Mesothelial cell of epicardium (in vitro differentiated cells): Measurements from ENCODE around the gene ZSCAN5B. TPM values are rescaled to one million over a fixed set of nuclear protein-coding genes. Genes with fewer than 3 reads are reported as not detected.
A peak's percentile ranks its signal among the peaks of the same experiment; 100 is the strongest.
"Not testable (repeated sequence)": the region's sequence is repeated elsewhere in the genome, so short reads cannot be mapped to it uniquely, and the experiment has no call there.

Experiments
- DNase-seq, 2 experiments: peaks; one replicate each; pipeline ENCODE4 v3.0.0; 2021; ENCODE audit warnings: low spot score in 2 of 2; ENCODE audit not compliant: unreplicated experiment in 2 of 2
- H3K27ac Mint-ChIP-seq: 2 replicates; pipeline ENCODE4 v1.8.0; 2021; ENCODE audit warnings: mixed read lengths
- H3K27me3 Mint-ChIP-seq: 2 replicates; pipeline ENCODE4 v1.8.0; 2021; ENCODE audit warnings: low read depth, mixed read lengths
- H3K36me3 Mint-ChIP-seq: 2 replicates; pipeline ENCODE4 v1.8.0; 2021; ENCODE audit warnings: mixed read lengths
- H3K4me1 Mint-ChIP-seq: 2 replicates; pipeline ENCODE4 v1.8.0; 2021; ENCODE audit warnings: mixed read lengths
- H3K4me3 Mint-ChIP-seq: 2 replicates; pipeline ENCODE4 v1.8.0; 2021; ENCODE audit warnings: mild to moderate bottlenecking, moderate library complexity, mixed read lengths
- H3K9me3 Mint-ChIP-seq: 2 replicates; pipeline ENCODE4 v1.8.0; 2021; ENCODE audit warnings: mixed read lengths
- CTCF ChIP-seq: fragments of 200-600 bp; sonication (generic); IDR thresholded peaks from one replicate; pipeline ENCODE4 v1.5.0; 2021; ENCODE audit warnings: antibody characterized with exemption; ENCODE audit not compliant: unreplicated experiment
- total RNA-seq: library from RNA; stranded (reverse); gene quantifications from 3 replicates; pipeline ENCODE4 v1.2.1, GENCODE V29; 2021

The ZSCAN5B gene
- total RNA-seq, 1 donor from 2014 or later: 0.13 TPM

DNA sequence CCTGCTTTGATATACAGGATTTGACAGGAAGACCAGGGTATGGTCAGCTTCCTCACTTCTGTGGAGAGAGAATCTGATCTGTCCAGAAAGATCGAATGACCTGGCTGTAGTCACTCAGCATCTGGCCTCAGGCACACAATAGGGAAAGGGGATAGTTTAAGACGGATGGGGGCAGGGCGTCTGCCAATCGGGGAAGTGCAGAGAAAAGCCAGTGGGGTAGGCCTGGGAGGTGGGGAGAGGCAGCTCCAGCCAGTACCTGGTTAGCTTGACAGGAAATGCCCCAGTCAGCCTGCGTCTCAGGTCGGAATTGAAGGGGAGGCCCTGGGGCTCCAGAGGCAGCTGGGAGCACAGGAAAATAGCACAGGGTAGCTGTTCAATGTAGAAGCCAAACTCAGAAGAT is 44.1 kb downstream of the ZSCAN5B start:
- no peak for TF ChIP-seq CTCF
- peaks cover 40% of the 10 kb centered on the region for H3K36me3 Mint-ChIP-seq
- H3K4me1 Mint-ChIP-seq: peaks cover 5% of the 10 kb centered on the region
- peak overlapping the region; percentile 68 for H3K27ac Mint-ChIP-seq
- H3K27me3 Mint-ChIP-seq: no peaks in the 10 kb centered on the region
- DNase-seq: no peak
- no peaks in the 10 kb centered on the region for H3K9me3 Mint-ChIP-seq
- H3K4me3 Mint-ChIP-seq: no peak overlapping the region

DNA sequence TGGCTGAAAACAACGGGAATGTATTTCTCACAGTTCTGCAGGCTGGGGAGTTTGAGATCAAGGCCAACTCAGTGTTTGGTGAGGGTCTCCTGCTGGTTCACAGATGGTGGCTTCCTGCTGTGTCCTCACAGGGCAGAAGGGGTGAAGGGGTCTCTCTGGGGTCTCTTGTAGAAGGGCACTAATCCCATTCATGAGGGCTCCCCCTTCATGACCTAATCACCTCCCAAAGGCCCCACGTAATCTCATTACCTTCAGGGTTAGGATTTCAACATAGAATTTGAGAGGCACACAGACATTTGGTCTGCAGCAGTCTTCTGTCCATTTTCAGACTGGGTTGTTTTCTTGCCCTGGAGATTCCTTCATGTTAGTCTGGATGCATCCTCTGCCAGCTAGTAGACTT is 44.9 kb downstream of the ZSCAN5B start:
- peaks cover 39% of the 10 kb centered on the region for H3K36me3 Mint-ChIP-seq
- H3K9me3 Mint-ChIP-seq: no peaks in the 10 kb centered on the region
- peaks cover 5% of the 10 kb centered on the region for H3K4me1 Mint-ChIP-seq
- no peak overlapping the region for H3K4me3 Mint-ChIP-seq
- H3K27ac Mint-ChIP-seq: peak overlapping the region; percentile 73
- no peak for TF ChIP-seq CTCF
- H3K27me3 Mint-ChIP-seq: no peaks in the 10 kb centered on the region
- DNase-seq: no peak

DNA sequence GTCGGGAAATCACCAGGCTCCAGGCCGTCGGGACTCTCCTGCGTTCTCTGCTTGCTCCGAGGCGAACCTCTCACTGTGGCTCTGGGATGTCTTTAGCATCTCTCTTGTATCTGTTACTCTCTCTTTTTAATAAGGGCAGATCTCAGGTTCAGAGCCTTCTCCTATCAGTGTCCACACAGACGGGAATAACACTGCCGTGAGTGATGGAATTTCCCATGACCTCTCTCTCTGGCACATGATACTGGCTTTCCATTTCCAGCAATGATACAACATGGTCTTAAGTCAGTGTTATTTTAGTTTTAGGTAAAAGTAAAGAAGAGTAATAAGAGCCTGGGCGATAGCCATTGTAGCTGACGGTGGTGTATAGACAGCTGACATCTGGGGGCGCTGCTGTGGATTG is 47.2 kb downstream of the ZSCAN5B start:
- TF ChIP-seq CTCF: no peak
- no peaks in the 10 kb centered on the region for H3K9me3 Mint-ChIP-seq
- peaks cover 5% of the 10 kb centered on the region for H3K4me1 Mint-ChIP-seq
- no peaks in the 10 kb centered on the region for H3K27me3 Mint-ChIP-seq
- peaks cover 28% of the 10 kb centered on the region for H3K36me3 Mint-ChIP-seq
- no peak for DNase-seq
- no peak overlapping the region for H3K4me3 Mint-ChIP-seq
- no peak overlapping the region for H3K27ac Mint-ChIP-seq

GRCh38 chr19:56149656-56150038 is 47.9 kb downstream of the ZSCAN5B start:
- H3K27me3 Mint-ChIP-seq: no peaks in the 10 kb centered on the region
- H3K27ac Mint-ChIP-seq: no peak overlapping the region
- no peak for TF ChIP-seq CTCF
- H3K9me3 Mint-ChIP-seq: no peaks in the 10 kb centered on the region
- no peak for DNase-seq
- H3K36me3 Mint-ChIP-seq: peaks cover 24% of the 10 kb centered on the region
- no peak overlapping the region for H3K4me3 Mint-ChIP-seq
- peaks cover 5% of the 10 kb centered on the region for H3K4me1 Mint-ChIP-seq

DNA sequence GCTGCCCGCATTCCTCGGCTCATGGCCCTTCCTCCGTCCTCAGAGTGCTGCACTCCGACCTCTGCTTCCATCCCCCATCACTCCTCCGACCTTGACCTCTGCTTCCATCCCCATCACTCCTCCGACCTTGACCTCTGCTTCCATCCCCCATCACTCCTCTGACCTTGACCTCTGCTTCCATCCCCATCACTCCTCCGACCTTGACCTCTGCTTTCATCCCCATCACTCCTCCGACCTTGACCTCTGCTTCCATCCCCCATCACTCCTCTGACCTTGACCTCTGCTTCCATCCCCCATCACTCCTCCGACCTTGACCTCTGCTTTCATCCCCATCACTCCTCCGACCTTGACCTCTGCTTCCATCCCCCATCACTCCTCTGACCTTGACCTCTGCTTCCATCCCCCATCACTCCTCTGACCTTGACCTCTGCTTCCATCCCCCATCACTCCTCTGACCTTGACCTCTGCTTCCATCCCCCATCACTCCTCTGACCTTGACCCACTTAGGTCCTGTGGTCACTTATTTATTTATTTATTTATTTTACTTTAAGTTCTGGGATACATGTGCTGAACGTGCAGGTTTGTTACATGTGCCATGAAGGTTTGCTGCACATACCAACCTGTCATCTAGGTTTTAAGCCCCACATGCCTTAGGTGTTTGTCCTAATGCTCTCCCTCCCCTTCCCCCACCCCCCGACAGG is 48.5 kb downstream of the ZSCAN5B start:
- H3K4me3 Mint-ChIP-seq, H3K27ac Mint-ChIP-seq: not testable (repeated sequence)

DNA sequence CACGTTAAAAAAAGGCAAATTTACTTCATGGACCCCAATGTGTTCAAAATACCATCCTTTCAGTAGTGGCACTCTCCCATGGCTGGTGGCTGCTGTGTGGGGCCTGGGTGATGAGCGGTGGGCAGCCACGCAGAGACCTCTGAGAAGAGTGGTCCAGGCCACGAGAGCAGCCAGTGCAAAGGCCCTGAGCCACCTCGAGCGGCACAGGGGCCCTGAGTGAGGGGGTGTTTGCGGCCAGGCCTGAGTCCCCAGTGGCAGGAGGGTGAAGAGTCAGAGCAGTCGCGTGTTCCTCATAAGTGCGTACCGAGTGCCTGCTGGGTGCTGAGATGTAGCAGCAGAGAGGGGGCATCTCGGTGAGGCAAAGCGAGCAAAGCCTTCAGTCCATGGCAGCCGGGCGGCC is 49.5 kb downstream of the ZSCAN5B start:
- no peaks in the 10 kb centered on the region for H3K9me3 Mint-ChIP-seq
- DNase-seq: no peak
- TF ChIP-seq CTCF: no peak
- H3K4me1 Mint-ChIP-seq: peaks cover 8% of the 10 kb centered on the region
- H3K27me3 Mint-ChIP-seq: no peaks in the 10 kb centered on the region
- H3K27ac Mint-ChIP-seq: no peak overlapping the region
- H3K4me3 Mint-ChIP-seq: no peak overlapping the region
- peaks cover 20% of the 10 kb centered on the region for H3K36me3 Mint-ChIP-seq

More for the DNA sequence above, 48.5 kb downstream of the ZSCAN5B start:
- H3K4me1 Mint-ChIP-seq, H3K9me3 Mint-ChIP-seq, DNase-seq, H3K27me3 Mint-ChIP-seq: not testable (repeated sequence)
- H3K36me3 Mint-ChIP-seq: peaks cover 23% of the 10 kb centered on the region
